WTC11 (cell line): ENCODE measurements around the gene GATA6.

ENCODE experiments used
- AFF4 ChIP-seq: sonication (generic); formaldehyde crosslinking; IDR thresholded peaks from 2 replicates; pipeline ENCODE4 v1.8.1; 2023; ENCODE audit warnings: mild to moderate bottlenecking, missing genetic modification reagents, borderline replicate concordance
- CTCF ChIP-seq: fragments of 200-600 bp; IDR thresholded peaks from 2 replicates; pipeline ENCODE4 v1.8.0; 2022; ENCODE audit warnings: antibody characterized with exemption
- ESRRA ChIP-seq: sonication (generic); formaldehyde crosslinking; IDR thresholded peaks from 2 replicates; pipeline ENCODE4 v1.8.1; 2022; ENCODE audit warnings: mild to moderate bottlenecking, missing genetic modification reagents, borderline replicate concordance
- NFE2L1 ChIP-seq: sonication (generic); formaldehyde crosslinking; IDR thresholded peaks from 2 replicates; pipeline ENCODE4 v1.8.1; 2023; ENCODE audit warnings: missing genetic modification reagents
- NR1H2 ChIP-seq: sonication (generic); formaldehyde crosslinking; IDR thresholded peaks from 2 replicates; pipeline ENCODE4 v1.9.0; 2021; ENCODE audit warnings: mild to moderate bottlenecking, moderate library complexity, missing genetic modification reagents
- NR2C2 ChIP-seq: sonication (generic); formaldehyde crosslinking; IDR thresholded peaks from 2 replicates; pipeline ENCODE4 v1.8.0; 2022; ENCODE audit warnings: mild to moderate bottlenecking, missing genetic modification reagents
- SP1 ChIP-seq: sonication (generic); formaldehyde crosslinking; conservative IDR thresholded peaks from 2 replicates; pipeline ENCODE4 v1.8.1; 2022; ENCODE audit warnings: missing genetic modification reagents
- USF2 ChIP-seq: sonication (generic); formaldehyde crosslinking; IDR thresholded peaks from 2 replicates; pipeline ENCODE4 v1.8.1; 2023; ENCODE audit warnings: mild to moderate bottlenecking, missing genetic modification reagents, moderate library complexity
- ZNF317 ChIP-seq: sonication (generic); formaldehyde crosslinking; IDR thresholded peaks from 2 replicates; pipeline ENCODE4 v1.8.1; 2023; ENCODE audit warnings: low read depth, mild to moderate bottlenecking, moderate library complexity, missing genetic modification reagents, borderline replicate concordance
- ZNF425 ChIP-seq: fragments of 250-450 bp; sonication (Bioruptor Pico); conservative IDR thresholded peaks from 2 replicates; pipeline ENCODE4 v1.9.0; 2021; ENCODE audit warnings: mild to moderate bottlenecking

GRCh38 chr18:22182884-22183697, 13.7 kb downstream of the GATA6 start:
- TF ChIP-seq AFF4 (CRISPR knock-in tag) = no peak
- TF ChIP-seq CTCF = no peak
- no peak for TF ChIP-seq ESRRA (CRISPR knock-in tag)
- no peak for TF ChIP-seq ZNF425 (CRISPR knock-in tag)
- TF ChIP-seq NR2C2 (CRISPR knock-in tag) = no peak
- no peak for TF ChIP-seq USF2 (CRISPR knock-in tag)
- no peak for TF ChIP-seq ZNF317 (CRISPR knock-in tag)
- no peak for TF ChIP-seq NR1H2 (CRISPR knock-in tag)
- TF ChIP-seq NFE2L1 (CRISPR knock-in tag) = no peak
- no peak for TF ChIP-seq SP1
